HepG2 (cell line): ENCODE results near the gene KIAA1755. TPM values are rescaled to one million over a fixed set of nuclear protein-coding genes. Genes with fewer than 3 reads are reported as not detected.

Experiments used
- ATAC-seq: fragments of 200-7000 bp; cut with Tn5 transposase; 3 replicates; pipeline ENCODE4 v1.9.1; 2020; ENCODE audit warnings: mild to moderate bottlenecking, moderate library complexity
- BruUV-seq: library from RNA; stranded (reverse); fragments of 400-500 nt; replicated peaks from 2 replicates; lab custom pipeline; 2021; lab: Mats Ljungman, UMichigan
- CTCF ChIA-PET: fragments of 300-600 bp; formaldehyde crosslinking; extraction: SDS; loops from one replicate; lab custom pipeline; 2021; ENCODE audit warnings: low total read pairs, inconsistent platforms, low intra/inter-chr PET ratio; lab: Yijun Ruan, JAX
- POLR2A ChIA-PET: fragments of 350-600 bp; sonication (Branson Sonifier 250); formaldehyde crosslinking; loops from one replicate; lab custom pipeline; 2020; ENCODE audit warnings: antibody characterized with exemption, inconsistent platforms; lab: Yijun Ruan, JAX
- DNase-seq: peaks from one replicate; pipeline ENCODE4 v3.0.0-alpha.2; 2015; ENCODE audit warnings: low spot score
- FAIRE-seq: peaks from 3 replicates; lab custom pipeline; 2011; peaks lifted over from hg19 to GRCh38; lab: Jason Lieb, UNC
- H2AFZ ChIP-seq: one replicate; pipeline ENCODE4 v1.6.1; 2011; ENCODE audit warnings: low read length, inconsistent platforms
- H3K27ac ChIP-seq: fragments of 300-600 bp; 3 replicates; pipeline ENCODE4 v1.8.0; 2011; ENCODE audit warnings: mixed run types, mild to moderate bottlenecking, mixed read lengths, low read length, inconsistent platforms; ENCODE audit not compliant: insufficient read depth; ENCODE audit errors: extremely low read length
- H3K27me3 ChIP-seq, 2 experiments: fragments of 200-600 bp in 1 of 2; 2 replicates in 1 of 2; 3 replicates in 1 of 2; pipeline versions ENCODE4 v1.6.0 to v1.8.0; 2011; ENCODE audit warnings: low read length in 2 of 2, mild to moderate bottlenecking in 2 of 2, moderate library complexity in 2 of 2, inconsistent platforms in 1 of 2; ENCODE audit not compliant: insufficient read depth in 2 of 2, control insufficient read depth in 1 of 2
- H3K36me3 ChIP-seq, 2 experiments: fragments of 200-600 bp in 1 of 2; replicated peaks in 1 of 2; 2 replicates in 1 of 2; 3 replicates in 1 of 2; pipeline versions ENCODE4 v1.5.1 to v1.8.0; 2011; ENCODE audit warnings: low read length in 2 of 2, inconsistent platforms in 1 of 2; ENCODE audit not compliant: insufficient read depth in 2 of 2, control insufficient read depth in 1 of 2
- H3K4me1 ChIP-seq: 2 replicates; pipeline ENCODE4 v1.5.1; 2012; ENCODE audit warnings: low read length, inconsistent platforms; ENCODE audit not compliant: insufficient read depth
- H3K4me2 ChIP-seq: 2 replicates; pipeline ENCODE4 v1.6.0; 2011; ENCODE audit warnings: low read depth, low read length, inconsistent platforms
- H3K4me3 ChIP-seq, 3 experiments: fragments of 200-600 bp in 1 of 3; sonication (generic), shearing (Covaris generic) in 1 of 3; replicated peaks in 1 of 3; 2 replicates each; pipeline ENCODE4 v1.5.1; 2011 to 2016; ENCODE audit warnings: low read length in 3 of 3, inconsistent platforms in 2 of 3, low read depth in 2 of 3, mild to moderate bottlenecking in 2 of 3, control low read depth in 1 of 3, mixed read lengths in 1 of 3; ENCODE audit not compliant: insufficient read depth in 1 of 3
- H3K79me2 ChIP-seq: one replicate; pipeline ENCODE4 v1.6.1; 2011; ENCODE audit warnings: low read length, inconsistent platforms; ENCODE audit not compliant: insufficient read depth
- H3K9ac ChIP-seq: 2 replicates; pipeline ENCODE4 v1.6.0; 2011; ENCODE audit warnings: mild to moderate bottlenecking, low read depth, low read length, inconsistent platforms; ENCODE audit not compliant: insufficient read depth
- H3K9me3 ChIP-seq: 2 replicates; pipeline ENCODE4 v1.5.1; 2012; ENCODE audit warnings: mild to moderate bottlenecking, low read length
- H4K20me1 ChIP-seq: 2 replicates; pipeline ENCODE4 v1.6.0; 2011; ENCODE audit warnings: inconsistent platforms, mild to moderate bottlenecking, low read length, moderate library complexity; ENCODE audit not compliant: insufficient read depth
- CREB1 ChIP-seq, 2 experiments: fragments of 450-650 bp in 1 of 2; IDR thresholded peaks; 2 replicates each; pipeline ENCODE4 v1.6.1; 2016 to 2017; ENCODE audit warnings: control low read depth in 1 of 2, mild to moderate bottlenecking in 1 of 2, missing compliant biosample characterization in 1 of 2, missing genetic modification characterization in 1 of 2
- KLF12 ChIP-seq: sonication (generic); formaldehyde crosslinking; IDR thresholded peaks from 2 replicates; pipeline ENCODE4 v1.4.0; 2020; ENCODE audit warnings: missing genetic modification reagents, borderline replicate concordance
- MEF2D ChIP-seq: sonication (generic); formaldehyde crosslinking; IDR thresholded peaks from 2 replicates; pipeline ENCODE4 v1.5.1; 2020; ENCODE audit warnings: mild to moderate bottlenecking, missing genetic modification reagents
- MEIS1 ChIP-seq: sonication (generic); formaldehyde crosslinking; IDR thresholded peaks from 2 replicates; pipeline ENCODE4 v1.9.0; 2021; ENCODE audit warnings: mild to moderate bottlenecking, missing genetic modification reagents, moderate library complexity, borderline replicate concordance
- NR2F6 ChIP-seq, 2 experiments: IDR thresholded peaks; 2 replicates each; pipeline ENCODE4 v1.6.1; 2016; ENCODE audit warnings: antibody characterized with exemption in 1 of 2, mild to moderate bottlenecking in 1 of 2
- ZNF224 ChIP-seq: sonication (generic); formaldehyde crosslinking; IDR thresholded peaks from 2 replicates; pipeline ENCODE4 v1.5.0; 2020; ENCODE audit warnings: mild to moderate bottlenecking, missing genetic modification reagents
- ZNF609 ChIP-seq: sonication (generic); formaldehyde crosslinking; IDR thresholded peaks from 2 replicates; pipeline ENCODE4 v1.4.0; 2020; ENCODE audit warnings: mild to moderate bottlenecking, missing genetic modification reagents, borderline replicate concordance
- ZNF768 ChIP-seq: sonication (generic); formaldehyde crosslinking; IDR thresholded peaks from 2 replicates; pipeline ENCODE4 v1.4.0; 2020; ENCODE audit warnings: missing genetic modification reagents
- ZNF891 ChIP-seq: sonication (generic); formaldehyde crosslinking; IDR thresholded peaks from 2 replicates; pipeline ENCODE4 v1.5.0; 2020; ENCODE audit warnings: mild to moderate bottlenecking, missing genetic modification reagents
- WGBS: methylation state at CpG from one replicate; pipeline ENCODE4 v1.1.6; 2017; ENCODE audit warnings: low lambda C conversion rate; 5-methylcytosine and 5-hydroxymethylcytosine counted together
- in situ Hi-C: cut with HindIII; loops from 2 replicates; pipeline ENCODE4 v1.10.0; 2017; ENCODE audit warnings: low pct_unique_long_range_greater_than_20kb; ENCODE audit not compliant: extremely low pct_ligation_motif_present
- intact Hi-C: fragments of 100-400 bp; cut with micrococcal nuclease; formaldehyde crosslinking; loops from one replicate; pipeline ENCODE4 v1.10.0; 2022; ENCODE audit not compliant: unreplicated experiment
- polyA plus RNA-seq, 8 experiments: library from polyadenylated mRNA; depleted of rRNA in 3 of 8; stranded (reverse) in 7 of 8; unstranded in 1 of 8; fragments of >200 nt; fragmentation: Illumina TruSeq in 4 of 8; extraction: Trizol in 4 of 8; gene quantifications; 2 replicates each; pipeline versions ENCODE4 v1.2.1 to v1.2.3, GENCODE V29; 2011 to 2016; ENCODE audit warnings: low read depth in 4 of 8, missing spikeins in 1 of 8, mixed read lengths in 1 of 8; ENCODE audit not compliant: insufficient read depth in 1 of 8
- total RNA-seq, 5 experiments: library from RNA; depleted of rRNA; stranded (reverse); fragments of >200 nt; fragmentation: Illumina TruSeq; extraction: Trizol; gene quantifications; 2 replicates each; pipeline ENCODE4 v1.2.3, GENCODE V29; 2016; ENCODE audit warnings: low read depth in 1 of 5

The KIAA1755 gene
- total and polyA plus RNA-seq, 2 of the 13 experiments (the other 11 are each of a cell fraction or from before 2014, with no cell fraction given): 0.04 TPM; not detected in 1

- H3K4me3 ChIP-seq: no peak overlapping the region
- WGBS: 25% methylated on average over 5 of the region's 5 CpGs
- ChIA-PET POLR2A (no interaction called here), CTCF (no interaction called here)
- H3K9me3 ChIP-seq: no peaks in the 10 kb centered on the region
- H3K27ac ChIP-seq: no peak overlapping the region
- H2AFZ ChIP-seq: no peak overlapping the region
- H4K20me1 ChIP-seq: no peaks in the 10 kb centered on the region
- no TSS peak for BruUV-seq
- TF ChIP-seq CREB1 (IDR thresholded peaks at IDR 0.05): peak; percentile 23; the same call in 1 of the 2 replicates
- TF ChIP-seq CREB1 (CRISPR knock-in tag; IDR thresholded peaks at IDR 0.05): no peak
- TF ChIP-seq ZNF224 (CRISPR knock-in tag): no peak
- TF ChIP-seq KLF12 (CRISPR knock-in tag): no peak
- TF ChIP-seq NR2F6 (IDR thresholded peaks at IDR 0.05): peak; percentile 35; the same call in 1 of the 2 replicates
- no peak for TF ChIP-seq NR2F6 (CRISPR knock-in tag; IDR thresholded peaks at IDR 0.05)
- H3K4me2 ChIP-seq: no peak overlapping the region
- DNase-seq: no peak
- H3K36me3 ChIP-seq: no peaks in the 10 kb centered on the region
- peaks cover 11% of the 10 kb centered on the region for H3K4me1 ChIP-seq
- H3K9ac ChIP-seq: no peak overlapping the region
- no peaks in the 10 kb centered on the region for H3K79me2 ChIP-seq
- in situ Hi-C loops: no loop called here
- no peak for ATAC-seq
- no peak for FAIRE-seq
- peaks cover 4 to 16% of the 10 kb centered on the region in 2 experiments; a peak in 3 of 5 replicates for H3K27me3 ChIP-seq
- intact Hi-C loops: no loop called here
Measured at GRCh38 chr20:38194971-38195504, 65.5 kb downstream of the KIAA1755 start.

GRCh38 chr20:38193586-38194105 lies 66.9 kb downstream of the KIAA1755 start:
- Histone ChIP-seq H3K27ac (no peak overlapping the region), H3K4me3 (no peak overlapping the region), H3K4me1 (peaks cover 11% of the 10 kb centered on the region), H2AFZ (no peak overlapping the region), H3K4me2 (no peak overlapping the region), H4K20me1 (no peaks in the 10 kb centered on the region), H3K36me3 (no peaks in the 10 kb centered on the region), H3K9ac (no peak overlapping the region), H3K9me3 (no peaks in the 10 kb centered on the region), H3K79me2 (no peaks in the 10 kb centered on the region), H3K27me3 (peaks cover 9 to 27% of the 10 kb centered on the region in 2 experiments; a peak in 4 of 5 replicates)
- CTCF ChIA-PET: no interaction called here
- no peak for ATAC-seq
- intact Hi-C loops: no loop called here
- 76% methylated on average over 4 of the region's 4 CpGs for WGBS
- in situ Hi-C loops: no loop called here
- POLR2A ChIA-PET: no interaction called here
- no peak for DNase-seq
- FAIRE-seq: no peak
- TF ChIP-seq ZNF768 (CRISPR knock-in tag) (peak; percentile 14; the same call in 1 of the 2 replicates), ZNF609 (CRISPR knock-in tag) (no peak), MEIS1 (CRISPR knock-in tag) (no peak), ZNF891 (0 out of 2 replicates have a peak, but pooled peaks have one; percentile 22), MEF2D (CRISPR knock-in tag) (no peak)
- no TSS peak for BruUV-seq
